Measurements from ENCODE around the gene SNRPA.

- TF ChIP-seq CTCF (optimal IDR thresholded peaks at IDR 0.05 in 1 of 3, IDR thresholded peaks at IDR 0.05 in 1 of 3, conservative IDR thresholded peaks at IDR 0.05 in 1 of 3; ENCODE audit: extremely low read depth in 1 of 3, insufficient read depth in 2 of 3, low read length in 3 of 3), result no peak
- TF ChIP-seq EZH2 (IDR thresholded peaks at IDR 0.05; ENCODE audit: low read length), result no peak
Measured at GRCh38 chr19:40802300-40803169, 51.5 kb downstream of the SNRPA start.

Measured in keratinocyte (primary cell).